Thyroid gland (tissue), 4 donors: Measurements from ENCODE around the gene PSMD3. TPM values are rescaled to one million over a fixed set of nuclear protein-coding genes. Genes with fewer than 3 reads are reported as not detected.
"Not testable (repeated sequence)": the region's sequence is repeated elsewhere in the genome, so short reads cannot be mapped to it uniquely, and the experiment has no call there.

Source experiments
- DNase-seq, 2 donors: peaks; one replicate each; pipeline ENCODE4 v3.0.0-alpha.2; 2019
- H3K27ac ChIP-seq, 3 donors: fragments of 200-600 bp; sonication (generic); 1 replicate in 2 of 3; 2 replicates in 1 of 3; pipeline ENCODE4 v1.5.1; 2016 to 2019; ENCODE audit warnings: mild to moderate bottlenecking in 1 of 3, moderate library complexity in 1 of 3
- H3K27me3 ChIP-seq: fragments of 200-600 bp; sonication (generic); one replicate; pipeline ENCODE4 v1.5.1; 2019
- H3K36me3 ChIP-seq, 2 donors: fragments of 200-600 bp; sonication (generic); one replicate each; pipeline ENCODE4 v1.5.1; 2016 to 2019
- H3K4me1 ChIP-seq, 2 donors: fragments of 200-600 bp; sonication (generic); one replicate each; pipeline ENCODE4 v1.5.1; 2017 to 2019
- H3K4me3 ChIP-seq, 3 donors: fragments of 200-600 bp; sonication (generic); replicated peaks in 1 of 3; 1 replicate in 2 of 3; 2 replicates in 1 of 3; pipeline ENCODE4 v1.5.1; 2016; ENCODE audit warnings: mild to moderate bottlenecking in 1 of 3
- H3K9me3 ChIP-seq: fragments of 200-600 bp; sonication (generic); one replicate; pipeline ENCODE4 v1.5.1; 2017
- POLR2A ChIP-seq, 2 donors: fragments of 450-650 bp; IDR thresholded peaks; one replicate each; pipeline ENCODE4 v1.6.1; 2017; ENCODE audit warnings: antibody characterized with exemption in 2 of 2, mild to moderate bottlenecking in 2 of 2, moderate library complexity in 1 of 2
- WGBS, 2 donors: methylation state at CpG; one replicate each; pipeline ENCODE4 v1.1.5; 2017; 5-methylcytosine and 5-hydroxymethylcytosine counted together
- intact Hi-C: fragments of 100-400 bp; cut with DNase I; formaldehyde crosslinking; loops from one replicate; pipeline ENCODE4 v1.15.1; 2023
- total RNA-seq, 4 donors: library from RNA; depleted of rRNA; stranded (reverse); fragments of >200 nt; gene quantifications; one replicate each; pipeline ENCODE4 v1.2.3, GENCODE V29; 2016
- TF ChIP-seq, protein P1 (sequence below), 6 experiments: fragments of 200-600 bp in 3 of 6; fragments of 450-650 bp in 3 of 6; sonication (generic) in 3 of 6; IDR thresholded peaks; one replicate each; pipeline ENCODE4 v1.5.1; 2016 to 2019; ENCODE audit warnings: antibody characterized with exemption in 6 of 6, mild to moderate bottlenecking in 2 of 6, inconsistent platforms in 1 of 6, moderate library complexity in 1 of 6

Gene PSMD3
- total RNA-seq, 4 donors from 2014 or later, result 65.0 to 100 (median 98.8) TPM

DNA sequence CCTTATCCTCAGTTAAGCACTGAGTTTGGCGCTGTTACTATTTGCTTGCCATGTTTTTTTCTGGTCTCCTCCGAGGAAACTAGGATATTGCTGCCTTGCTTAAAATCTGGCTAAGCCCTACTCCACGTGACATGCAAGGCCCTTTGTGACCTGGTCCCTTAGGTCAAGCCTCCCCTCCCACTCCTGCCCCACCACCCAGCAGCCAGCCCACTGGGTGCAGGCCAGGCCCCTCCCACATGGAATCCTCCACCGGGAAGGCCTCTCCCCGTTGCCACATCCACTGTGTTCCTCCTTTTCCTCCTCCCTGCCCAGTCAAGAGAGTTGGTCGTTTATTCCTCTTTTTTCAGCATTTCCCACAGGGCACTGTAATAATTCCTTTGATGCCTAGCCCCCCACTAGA lies 16.2 kb downstream of the PSMD3 start:
- Histone ChIP-seq H3K4me3 (no peak overlapping the region), H3K36me3 (peaks cover 57 to 62% of the 10 kb centered on the region in 2 donors), H3K27me3 (no peaks in the 10 kb centered on the region), H3K4me1 (no peaks in the 10 kb centered on the region), H3K9me3 (no peaks in the 10 kb centered on the region), H3K27ac (no peak overlapping the region)
- no peak for DNase-seq
- 67 to 83% methylated on average over 6 of the region's 6 CpGs for WGBS, 2 donors
- intact Hi-C loops, result no loop called here
- no peak for TF ChIP-seq POLR2A (IDR thresholded peaks at IDR 0.05)
- TF ChIP-seq, protein P1, sequence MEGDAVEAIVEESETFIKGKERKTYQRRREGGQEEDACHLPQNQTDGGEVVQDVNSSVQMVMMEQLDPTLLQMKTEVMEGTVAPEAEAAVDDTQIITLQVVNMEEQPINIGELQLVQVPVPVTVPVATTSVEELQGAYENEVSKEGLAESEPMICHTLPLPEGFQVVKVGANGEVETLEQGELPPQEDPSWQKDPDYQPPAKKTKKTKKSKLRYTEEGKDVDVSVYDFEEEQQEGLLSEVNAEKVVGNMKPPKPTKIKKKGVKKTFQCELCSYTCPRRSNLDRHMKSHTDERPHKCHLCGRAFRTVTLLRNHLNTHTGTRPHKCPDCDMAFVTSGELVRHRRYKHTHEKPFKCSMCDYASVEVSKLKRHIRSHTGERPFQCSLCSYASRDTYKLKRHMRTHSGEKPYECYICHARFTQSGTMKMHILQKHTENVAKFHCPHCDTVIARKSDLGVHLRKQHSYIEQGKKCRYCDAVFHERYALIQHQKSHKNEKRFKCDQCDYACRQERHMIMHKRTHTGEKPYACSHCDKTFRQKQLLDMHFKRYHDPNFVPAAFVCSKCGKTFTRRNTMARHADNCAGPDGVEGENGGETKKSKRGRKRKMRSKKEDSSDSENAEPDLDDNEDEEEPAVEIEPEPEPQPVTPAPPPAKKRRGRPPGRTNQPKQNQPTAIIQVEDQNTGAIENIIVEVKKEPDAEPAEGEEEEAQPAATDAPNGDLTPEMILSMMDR (IDR thresholded peaks at IDR 0.05), result no peak

DNA sequence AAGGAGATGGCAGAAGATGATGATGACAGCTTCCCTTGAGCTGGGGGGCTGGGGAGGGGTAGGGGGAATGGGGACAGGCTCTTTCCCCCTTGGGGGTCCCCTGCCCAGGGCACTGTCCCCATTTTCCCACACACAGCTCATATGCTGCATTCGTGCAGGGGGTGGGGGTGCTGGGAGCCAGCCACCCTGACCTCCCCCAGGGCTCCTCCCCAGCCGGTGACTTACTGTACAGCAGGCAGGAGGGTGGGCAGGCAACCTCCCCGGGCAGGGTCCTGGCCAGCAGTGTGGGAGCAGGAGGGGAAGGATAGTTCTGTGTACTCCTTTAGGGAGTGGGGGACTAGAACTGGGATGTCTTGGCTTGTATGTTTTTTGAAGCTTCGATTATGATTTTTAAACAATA lies 16.9 kb downstream of the PSMD3 start:
- Histone ChIP-seq H3K4me3 (no peak overlapping the region), H3K27me3 (no peaks in the 10 kb centered on the region), H3K9me3 (no peaks in the 10 kb centered on the region), H3K4me1 (no peaks in the 10 kb centered on the region), H3K27ac (no peak overlapping the region), H3K36me3 (peaks cover 49 to 55% of the 10 kb centered on the region in 2 donors)
- 81 to 87% methylated on average over 1 to 4 of the region's 4 CpGs for WGBS, 2 donors
- no peak for DNase-seq
- intact Hi-C loops, result no loop called here
- no peak for TF ChIP-seq POLR2A (IDR thresholded peaks at IDR 0.05)
- TF ChIP-seq, protein P1 (IDR thresholded peaks at IDR 0.05), result no peak

DNA sequence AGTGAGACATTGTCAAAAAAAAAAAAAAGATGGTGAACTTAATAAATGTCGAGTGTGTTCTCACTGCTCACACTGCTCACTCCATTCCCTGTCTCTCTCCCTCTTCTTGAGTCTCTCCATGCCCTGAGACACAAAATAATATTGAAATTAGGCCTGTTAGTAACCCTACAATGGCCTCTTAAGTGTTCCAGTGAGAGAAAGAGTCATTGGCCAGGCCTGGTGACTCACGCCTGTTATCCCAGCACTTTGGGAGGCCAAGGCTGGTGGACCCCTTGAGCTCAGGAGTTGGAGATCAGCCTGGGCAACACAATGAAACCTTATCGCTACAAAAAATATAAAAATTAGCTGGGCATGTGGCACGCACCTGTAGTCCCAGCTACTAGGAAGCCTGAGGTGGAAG lies 18.5 kb downstream of the PSMD3 start:
- no peak overlapping the region for H3K4me3 ChIP-seq
- DNase-seq, result peak; percentile 47 to 49
- peaks cover 35 to 40% of the 10 kb centered on the region in 2 donors for H3K36me3 ChIP-seq
- no peak for TF ChIP-seq POLR2A (IDR thresholded peaks at IDR 0.05)
- TF ChIP-seq, protein P1 (IDR thresholded peaks at IDR 0.05), result no peak
- intact Hi-C loops, result no loop called here
- H3K27ac ChIP-seq, result no peak overlapping the region
- H3K9me3 ChIP-seq, result no peaks in the 10 kb centered on the region
- 68 to 76% methylated on average over 4 of the region's 4 CpGs for WGBS, 2 donors
- no peaks in the 10 kb centered on the region for H3K27me3 ChIP-seq
- no peaks in the 10 kb centered on the region for H3K4me1 ChIP-seq

DNA sequence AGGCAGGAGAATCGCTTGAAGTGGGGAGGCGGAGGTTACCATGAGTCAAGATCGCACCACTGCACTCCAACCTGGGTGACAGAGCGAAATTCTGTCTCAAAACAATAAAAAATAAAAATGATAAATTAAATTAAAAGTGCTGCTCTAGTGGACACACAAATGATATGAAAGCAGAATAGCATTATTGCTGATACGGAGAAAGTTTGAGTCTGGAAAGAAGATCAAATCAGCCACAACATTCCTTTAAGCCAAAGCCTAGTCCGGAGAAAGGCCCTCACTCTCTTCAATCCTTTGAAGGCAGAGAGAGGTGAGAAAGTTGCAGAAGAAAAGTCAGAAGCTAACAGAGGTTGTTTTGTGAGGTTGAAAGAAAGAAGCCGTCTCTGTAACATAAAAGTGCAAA lies 19.6 kb downstream of the PSMD3 start:
- 87 to 88% methylated on average over 7 of the region's 7 CpGs for WGBS, 2 donors
- no peak overlapping the region for H3K27ac ChIP-seq
- intact Hi-C loops, result no loop called here
- TF ChIP-seq POLR2A (IDR thresholded peaks at IDR 0.05), result no peak
- TF ChIP-seq, protein P1 (IDR thresholded peaks at IDR 0.05), result no peak
- peaks cover 24 to 29% of the 10 kb centered on the region in 2 donors for H3K36me3 ChIP-seq
- no peaks in the 10 kb centered on the region for H3K4me1 ChIP-seq
- DNase-seq, result no peak
- no peak overlapping the region for H3K4me3 ChIP-seq
- H3K9me3 ChIP-seq, result no peaks in the 10 kb centered on the region
- no peaks in the 10 kb centered on the region for H3K27me3 ChIP-seq

DNA sequence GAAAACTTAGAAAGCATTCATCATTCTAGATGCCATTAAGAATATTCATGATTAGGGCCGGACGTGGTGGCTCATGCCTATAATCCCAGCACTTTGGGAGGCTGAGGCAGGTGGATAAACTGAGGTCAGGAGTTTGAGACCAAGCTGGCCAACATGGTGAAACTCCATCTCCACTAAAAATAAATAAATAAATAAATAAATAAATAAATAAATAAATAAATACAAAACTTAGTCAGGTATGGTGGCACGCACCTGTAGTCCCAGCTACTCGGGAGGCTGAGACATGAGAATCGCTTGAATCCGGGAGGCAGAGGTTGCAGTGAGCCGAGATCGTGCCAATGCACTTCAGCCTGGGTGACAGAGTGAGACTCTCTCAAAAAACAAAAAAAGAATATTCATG lies 20.7 kb downstream of the PSMD3 start:
- H3K4me1 ChIP-seq, intact Hi-C loops, DNase-seq, H3K27ac ChIP-seq, H3K9me3 ChIP-seq, H3K4me3 ChIP-seq, H3K27me3 ChIP-seq: not testable (repeated sequence)
- H3K36me3 ChIP-seq, result peaks cover 14 to 17% of the 10 kb centered on the region in 2 donors
- 81 to 85% methylated on average over 8 of the region's 8 CpGs for WGBS, 2 donors

DNA sequence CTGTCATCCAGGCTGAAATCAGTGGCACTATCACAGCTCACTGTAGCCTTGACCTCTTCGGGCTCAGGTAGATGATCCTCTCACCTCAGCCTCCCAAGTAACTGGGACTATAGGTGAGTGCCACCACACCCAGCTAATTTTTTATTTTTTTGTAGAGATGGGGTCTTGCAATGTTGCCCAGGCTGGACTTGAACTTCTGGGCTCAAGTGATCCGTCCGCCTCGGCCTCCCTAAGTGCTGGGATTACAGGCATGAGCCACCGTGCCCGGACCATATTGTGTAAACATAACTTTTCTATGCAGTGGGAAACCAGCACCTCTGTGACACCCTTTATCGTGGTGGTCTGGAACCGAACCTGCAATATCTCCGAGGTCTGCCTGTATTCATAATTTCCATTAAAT lies 23.5 kb downstream of the PSMD3 start:
- intact Hi-C loops, result no loop called here
- no peaks in the 10 kb centered on the region for H3K9me3 ChIP-seq
- WGBS, 2 donors, result 95 to 98% methylated on average over 9 of the region's 9 CpGs
- H3K36me3 ChIP-seq, result no peaks in the 10 kb centered on the region
- H3K4me1 ChIP-seq, result no peaks in the 10 kb centered on the region
- TF ChIP-seq, protein P1 (IDR thresholded peaks at IDR 0.05), result no peak
- no peak for TF ChIP-seq POLR2A (IDR thresholded peaks at IDR 0.05)
- H3K4me3 ChIP-seq, result no peak overlapping the region
- no peaks in the 10 kb centered on the region for H3K27me3 ChIP-seq
- DNase-seq, result no peak
- H3K27ac ChIP-seq, result no peak overlapping the region
